Karpas-422 (cell line): ENCODE results near the gene SLC38A9. TPM values are rescaled to one million over a fixed set of nuclear protein-coding genes. Genes with fewer than 3 reads are reported as not detected.

Source experiments
- DNase-seq: peaks from one replicate; pipeline ENCODE4 v3.0.0-alpha.2; 2015
- H2AFZ ChIP-seq: fragments of 200-600 bp; sonication (generic); 2 replicates; pipeline ENCODE4 v1.6.1; 2014; ENCODE audit warnings: antibody characterized with exemption, low read length, mixed read lengths
- H3K27ac ChIP-seq: fragments of 200-600 bp; sonication (generic); 2 replicates; pipeline ENCODE4 v1.5.1; 2014; ENCODE audit warnings: mild to moderate bottlenecking, low read length, moderate library complexity
- H3K27me3 ChIP-seq: fragments of 200-600 bp; sonication (generic); 2 replicates; pipeline ENCODE4 v1.6.1; 2014; ENCODE audit warnings: low read length, mixed read lengths
- H3K36me3 ChIP-seq: fragments of 200-600 bp; sonication (generic); 2 replicates; pipeline ENCODE4 v1.6.1; 2014; ENCODE audit warnings: low read length, mixed read lengths; ENCODE audit not compliant: insufficient read depth
- H3K4me1 ChIP-seq: fragments of 200-600 bp; sonication (generic); 2 replicates; pipeline ENCODE4 v1.6.1; 2014; ENCODE audit warnings: mild to moderate bottlenecking, low read length, mixed read lengths
- H3K4me2 ChIP-seq: fragments of 200-600 bp; sonication (generic); 2 replicates; pipeline ENCODE4 v1.6.1; 2014; ENCODE audit warnings: low read length, low read depth, mild to moderate bottlenecking; ENCODE audit not compliant: poor library complexity, severe bottlenecking
- H3K4me3 ChIP-seq: fragments of 200-600 bp; sonication (generic); 2 replicates; pipeline ENCODE4 v1.5.1; 2014; ENCODE audit warnings: mild to moderate bottlenecking, antibody characterized with exemption, low read length, mixed read lengths
- H3K79me2 ChIP-seq: fragments of 200-600 bp; sonication (generic); 2 replicates; pipeline ENCODE4 v1.6.1; 2014; ENCODE audit warnings: mild to moderate bottlenecking, low read length, mixed read lengths
- H3K9ac ChIP-seq: fragments of 200-600 bp; sonication (generic); 2 replicates; pipeline ENCODE4 v1.6.0; 2014; ENCODE audit warnings: low read length
- H3K9me2 ChIP-seq: fragments of 200-600 bp; sonication (generic), shearing (Covaris generic); replicated peaks from 2 replicates; pipeline ENCODE4 v1.6.0; 2014; ENCODE audit warnings: mild to moderate bottlenecking, low read length, moderate library complexity; ENCODE audit not compliant: insufficient read depth
- H3K9me3 ChIP-seq: fragments of 300-700, 200-600 bp; sonication (generic); 2 replicates; pipeline ENCODE4 v1.6.1; 2014; ENCODE audit warnings: low read length, mixed read lengths
- H4K20me1 ChIP-seq: fragments of 200-600 bp; sonication (generic); 2 replicates; pipeline ENCODE4 v1.6.1; 2014; ENCODE audit warnings: mild to moderate bottlenecking, antibody characterized with exemption, low read length, low read depth; ENCODE audit not compliant: insufficient read depth
- total RNA-seq: library from RNA; depleted of rRNA; stranded (reverse); fragments of >200 nt; shearing (Covaris generic); gene quantifications from 2 replicates; pipeline ENCODE4 v1.2.3, GENCODE V29; 2014; ENCODE audit warnings: low replicate concordance

The SLC38A9 gene
- total RNA-seq, 1 experiment from 2014 or later, result 67.0 TPM

- H3K36me3 ChIP-seq, result no peaks in the 10 kb centered on the region
- no peak overlapping the region for H3K4me2 ChIP-seq
- H2AFZ ChIP-seq, result no peak overlapping the region
Measured at GRCh38 chr5:55601628-55602027, 110.5 kb downstream of the SLC38A9 start.

GRCh38 chr5:55601204-55601618 lies 110.9 kb downstream of the SLC38A9 start:
- Histone ChIP-seq H2AFZ (no peak overlapping the region), H3K27ac (no peak overlapping the region), H3K79me2 (no peaks in the 10 kb centered on the region), H3K9me2 (no peaks in the 10 kb centered on the region), H3K36me3 (no peaks in the 10 kb centered on the region), H3K4me2 (no peak overlapping the region), H4K20me1 (no peaks in the 10 kb centered on the region), H3K27me3 (no peaks in the 10 kb centered on the region), H3K9ac (no peak overlapping the region), H3K9me3 (no peaks in the 10 kb centered on the region), H3K4me1 (no peaks in the 10 kb centered on the region), H3K4me3 (no peak overlapping the region)
- no peak for DNase-seq

More at GRCh38 chr5:55601628-55602027, 110.5 kb downstream of the SLC38A9 start:
- no peak overlapping the region for H3K4me3 ChIP-seq
- no peaks in the 10 kb centered on the region for H3K9me2 ChIP-seq
- no peak overlapping the region for H3K27ac ChIP-seq
- H3K9ac ChIP-seq, result no peak overlapping the region
- no peaks in the 10 kb centered on the region for H3K79me2 ChIP-seq
- no peaks in the 10 kb centered on the region for H3K27me3 ChIP-seq
- DNase-seq, result no peak
- H3K9me3 ChIP-seq, result no peaks in the 10 kb centered on the region
- no peaks in the 10 kb centered on the region for H4K20me1 ChIP-seq
- H3K4me1 ChIP-seq, result no peaks in the 10 kb centered on the region

- no peaks in the 10 kb centered on the region for H3K9me3 ChIP-seq
- no peaks in the 10 kb centered on the region for H3K79me2 ChIP-seq
- no peak overlapping the region for H3K4me2 ChIP-seq
- no peaks in the 10 kb centered on the region for H3K9me2 ChIP-seq
- H3K36me3 ChIP-seq, result no peaks in the 10 kb centered on the region
- no peaks in the 10 kb centered on the region for H3K27me3 ChIP-seq
- H3K4me1 ChIP-seq, result no peaks in the 10 kb centered on the region
- no peak overlapping the region for H3K9ac ChIP-seq
- H3K27ac ChIP-seq, result no peak overlapping the region
- H2AFZ ChIP-seq, result no peak overlapping the region
- H3K4me3 ChIP-seq, result no peak overlapping the region
- no peaks in the 10 kb centered on the region for H4K20me1 ChIP-seq
- no peak for DNase-seq
Measured at GRCh38 chr5:55600497-55601203, 111.5 kb downstream of the SLC38A9 start.

- no peaks in the 10 kb centered on the region for H3K9me3 ChIP-seq
- H3K4me2 ChIP-seq, result no peak overlapping the region
Measured at GRCh38 chr5:55600086-55600485, 112.0 kb downstream of the SLC38A9 start.

GRCh38 chr5:55599148-55600050 lies 112.7 kb downstream of the SLC38A9 start:
- Histone ChIP-seq H3K9ac (no peak overlapping the region), H3K79me2 (no peaks in the 10 kb centered on the region), H3K4me2 (no peak overlapping the region)

More at GRCh38 chr5:55600086-55600485, 112.0 kb downstream of the SLC38A9 start:
- no peak for DNase-seq
- H2AFZ ChIP-seq, result no peak overlapping the region
- no peak overlapping the region for H3K9ac ChIP-seq
- no peak overlapping the region for H3K4me3 ChIP-seq
- H3K36me3 ChIP-seq, result no peaks in the 10 kb centered on the region
- H3K27me3 ChIP-seq, result no peaks in the 10 kb centered on the region
- H3K79me2 ChIP-seq, result no peaks in the 10 kb centered on the region
- H4K20me1 ChIP-seq, result no peaks in the 10 kb centered on the region
- H3K27ac ChIP-seq, result no peak overlapping the region
- H3K4me1 ChIP-seq, result no peaks in the 10 kb centered on the region
- no peaks in the 10 kb centered on the region for H3K9me2 ChIP-seq

GRCh38 chr5:55597014-55597981 lies 114.8 kb downstream of the SLC38A9 start:
- Histone ChIP-seq H3K36me3 (no peaks in the 10 kb centered on the region), H2AFZ (no peak overlapping the region), H3K27me3 (no peaks in the 10 kb centered on the region), H3K4me1 (no peaks in the 10 kb centered on the region), H3K27ac (no peak overlapping the region), H3K9ac (no peak overlapping the region), H3K4me3 (no peak overlapping the region), H3K9me3 (no peaks in the 10 kb centered on the region), H4K20me1 (no peaks in the 10 kb centered on the region), H3K9me2 (no peaks in the 10 kb centered on the region), H3K4me2 (no peak overlapping the region), H3K79me2 (no peaks in the 10 kb centered on the region)
- no peak for DNase-seq

More at GRCh38 chr5:55599148-55600050, 112.7 kb downstream of the SLC38A9 start:
- Histone ChIP-seq H3K4me3 (no peak overlapping the region), H3K9me2 (no peaks in the 10 kb centered on the region), H3K27me3 (no peaks in the 10 kb centered on the region), H4K20me1 (no peaks in the 10 kb centered on the region), H3K4me1 (no peaks in the 10 kb centered on the region), H3K9me3 (no peaks in the 10 kb centered on the region), H3K36me3 (no peaks in the 10 kb centered on the region), H2AFZ (no peak overlapping the region), H3K27ac (no peak overlapping the region)
- DNase-seq, result no peak

- no peaks in the 10 kb centered on the region for H4K20me1 ChIP-seq
- no peaks in the 10 kb centered on the region for H3K9me3 ChIP-seq
- no peak overlapping the region for H3K4me2 ChIP-seq
- H3K27me3 ChIP-seq, result no peaks in the 10 kb centered on the region
- H3K4me3 ChIP-seq, result no peak overlapping the region
- no peaks in the 10 kb centered on the region for H3K4me1 ChIP-seq
- H3K79me2 ChIP-seq, result no peaks in the 10 kb centered on the region
- H3K27ac ChIP-seq, result no peak overlapping the region
- H3K36me3 ChIP-seq, result no peaks in the 10 kb centered on the region
- no peaks in the 10 kb centered on the region for H3K9me2 ChIP-seq
- no peak overlapping the region for H3K9ac ChIP-seq
- H2AFZ ChIP-seq, result no peak overlapping the region
- DNase-seq, result no peak
Measured at GRCh38 chr5:55594671-55595070, 117.5 kb downstream of the SLC38A9 start.
